ENCODE results near the gene ICE2.
A peak's percentile ranks its signal among the peaks of the same experiment; 100 is the strongest.
"Not testable (repeated sequence)": the region's sequence is repeated elsewhere in the genome, so short reads cannot be mapped to it uniquely, and the experiment has no call there.

ICE2 gene

GRCh38 chr15:60406513-60407414, 72.2 kb downstream of the ICE2 start:
- no peak for DNase-seq

DNA sequence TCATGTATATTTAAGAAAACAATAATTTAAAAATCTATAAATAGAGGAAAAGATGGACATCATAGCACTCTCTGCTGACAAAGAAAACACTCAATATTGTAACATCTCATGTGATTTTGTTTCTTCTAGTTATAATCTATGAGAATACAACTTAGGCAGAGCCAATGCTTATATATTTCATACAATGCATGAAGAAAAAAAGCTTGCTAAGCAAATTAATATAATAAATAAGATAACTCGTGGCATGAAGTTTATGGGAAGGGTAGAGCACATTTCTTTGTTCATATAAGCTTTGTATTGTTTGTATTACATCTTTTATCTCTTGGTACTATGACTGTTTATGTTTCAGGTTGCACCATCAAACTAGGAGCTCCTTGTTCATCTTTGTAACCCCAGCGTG, 73.5 kb downstream of the ICE2 start:
- no peak for DNase-seq

GRCh38 chr15:60404351-60404750, 74.6 kb downstream of the ICE2 start:
- DNase-seq = not testable (repeated sequence)

- DNase-seq = no peak
These were observed 78.0 kb downstream of the ICE2 start for GRCh38 chr15:60400944-60401343.

DNA sequence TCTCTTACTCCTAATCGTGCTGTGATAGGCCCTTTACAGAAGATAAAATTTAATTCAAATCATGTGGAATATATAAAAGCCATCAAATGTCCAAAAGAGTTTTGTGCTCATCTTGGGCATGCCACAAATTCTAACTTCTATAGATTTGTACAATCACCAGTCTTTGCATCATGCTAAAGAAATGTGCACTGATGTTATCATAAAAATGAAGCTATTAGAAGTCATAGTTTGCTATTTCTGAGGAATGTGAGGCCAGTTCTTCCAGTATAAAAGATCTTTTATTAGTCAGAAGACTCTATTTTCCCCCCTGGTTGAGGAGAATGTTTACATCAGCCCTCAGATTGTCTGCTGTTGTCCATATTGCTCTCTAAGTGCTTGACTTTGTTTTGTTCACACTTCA, 79.0 kb downstream of the ICE2 start:
- DNase-seq = no peak

- DNase-seq = no peak
These were observed 79.6 kb downstream of the ICE2 start for GRCh38 chr15:60399246-60399915.

- DNase-seq = peak; percentile 90
These were observed 81.0 kb downstream of the ICE2 start, which contains the start of gene ANXA2 for GRCh38 chr15:60397772-60398445. ANXA2 (minus strand) TSS chr15:60397986; CDS start chr15:60386075, 11,911 bp downstream.

GRCh38 chr15:60396958-60397771, 81.8 kb downstream of the ICE2 start:
- peak; percentile 53 for DNase-seq

GRCh38 chr15:60396560-60396957, 82.4 kb downstream of the ICE2 start:
- DNase-seq = no peak

GRCh38 chr15:60396100-60396499, 82.8 kb downstream of the ICE2 start:
- DNase-seq = no peak

GRCh38 chr15:60395276-60396011, 83.5 kb downstream of the ICE2 start:
- DNase-seq = no peak

DNA sequence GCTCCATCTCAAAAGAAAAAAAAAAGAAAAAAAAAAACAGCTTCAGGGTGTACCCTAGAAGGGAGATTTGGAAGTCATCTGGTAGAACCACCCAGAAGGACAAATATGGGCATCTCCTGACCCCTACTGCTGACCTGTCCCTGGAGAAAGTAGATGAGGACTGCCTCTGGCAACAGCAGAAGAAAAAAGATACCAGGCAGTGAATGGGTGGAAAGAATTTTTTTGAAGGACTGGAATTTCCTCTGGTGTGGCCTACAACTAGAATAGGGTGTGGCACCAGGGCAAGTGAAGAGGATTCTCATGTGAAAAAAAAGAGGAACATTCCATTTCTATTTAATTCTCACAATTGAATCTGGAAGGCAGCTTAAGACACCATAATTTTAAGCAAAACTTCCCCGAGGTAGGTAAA, 84.2 kb downstream of the ICE2 start:
- no peak for DNase-seq

- DNase-seq = no peak
These were observed 85.8 kb downstream of the ICE2 start for GRCh38 chr15:60392986-60393790.

- DNase-seq = peak; percentile 58
These were observed 86.3 kb downstream of the ICE2 start for GRCh38 chr15:60392601-60392985.

DNA sequence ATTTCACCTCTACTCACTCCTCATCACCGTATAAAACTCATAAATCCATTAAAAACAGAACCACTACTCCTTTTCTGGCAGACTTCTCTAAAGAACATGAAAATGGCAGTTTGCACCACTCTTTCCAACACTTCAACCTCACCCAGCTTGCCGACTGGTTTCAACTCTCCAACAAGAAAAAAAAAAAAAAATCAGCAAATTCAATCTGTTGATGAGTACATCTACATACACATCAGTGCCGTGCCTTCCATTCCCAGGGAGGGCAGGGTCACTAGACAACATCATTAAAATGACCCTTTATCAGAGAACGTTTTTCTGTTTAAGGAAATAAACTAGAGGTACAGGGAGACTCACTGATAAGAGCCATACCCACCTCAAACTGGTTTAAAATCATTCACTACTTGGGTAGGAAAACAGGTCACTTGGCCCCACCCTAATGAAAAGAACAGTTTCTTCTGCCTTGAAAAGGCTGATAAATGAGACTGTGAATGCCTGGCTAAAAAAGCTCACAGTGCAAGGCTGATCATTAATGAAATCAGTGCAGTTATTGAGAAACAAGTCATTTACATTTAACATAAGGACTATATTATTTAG, 87.1 kb downstream of the ICE2 start:
- no peak for DNase-seq

- DNase-seq = no peak
These were observed 88.0 kb downstream of the ICE2 start for GRCh38 chr15:60390871-60391501.

- DNase-seq = no peak
These were observed 88.7 kb downstream of the ICE2 start for GRCh38 chr15:60390231-60390630.

DNA sequence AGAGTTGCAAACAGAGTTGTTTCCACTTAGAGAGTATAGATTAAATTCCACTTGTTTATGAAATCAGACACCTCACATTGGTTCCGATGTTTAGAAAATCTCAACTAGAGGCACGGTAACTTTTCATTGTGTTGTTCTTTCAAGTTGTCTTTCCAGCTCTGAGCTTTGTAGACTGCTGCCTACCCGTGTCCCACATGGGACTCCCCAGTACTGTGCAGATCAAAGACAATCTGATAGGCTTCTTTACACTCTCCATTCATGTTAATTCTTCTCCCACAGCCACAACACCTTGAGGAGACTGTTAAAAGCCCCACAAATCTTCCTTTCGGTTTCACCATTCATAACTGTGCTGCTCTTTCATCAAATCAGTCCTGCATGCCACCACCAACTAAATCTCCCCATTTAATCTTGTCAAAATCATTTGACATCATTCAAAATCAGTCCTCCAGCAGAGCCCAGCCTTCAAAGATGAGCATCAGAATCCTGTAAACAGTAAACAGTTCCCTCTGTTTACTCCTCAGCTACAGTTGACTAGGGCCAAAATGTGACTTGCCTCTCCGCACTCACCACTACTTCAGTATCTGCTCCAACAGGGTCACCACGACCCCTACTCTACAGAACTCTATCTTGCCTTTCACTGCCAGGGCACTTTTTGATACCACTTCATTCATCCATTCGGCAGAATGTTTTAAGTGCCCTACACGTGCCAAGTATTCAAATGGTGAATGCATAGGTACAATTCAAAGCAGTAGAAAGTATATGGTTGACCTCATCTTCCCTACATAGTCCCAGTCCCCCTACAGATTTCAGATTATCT, 89.5 kb downstream of the ICE2 start:
- peak; percentile 64 for DNase-seq

DNA sequence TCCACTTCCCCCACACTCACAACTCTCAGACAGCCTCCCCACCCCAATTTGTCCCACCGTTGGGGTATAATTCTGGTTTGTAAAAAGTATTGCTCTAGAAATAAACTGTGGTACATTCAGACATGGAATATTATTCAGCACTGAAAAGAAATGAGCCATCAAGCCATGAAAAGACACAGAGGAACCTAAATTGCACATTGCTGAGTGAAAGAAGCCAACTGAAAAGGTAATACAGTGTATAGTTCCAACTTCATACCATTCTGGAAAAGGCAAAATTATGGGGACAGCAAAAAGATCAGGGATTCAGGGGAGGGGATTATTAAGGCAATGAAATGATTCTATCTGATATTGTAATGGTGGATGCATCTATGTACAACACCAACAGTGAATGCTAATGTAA, 91.6 kb downstream of the ICE2 start:
- no peak for DNase-seq

Measured in CD4-positive, alpha-beta T cell treated with Interleukin-12 subunit alpha and Interleukin-12 subunit beta, for 1 hour (primary cell).